PFSK-1 (cell line): ENCODE results near the gene PERCC1.

Experiments used
- POLR2AphosphoS5 ChIP-seq: IDR thresholded peaks from 2 replicates; pipeline ENCODE4 v1.6.1; 2012; ENCODE audit warnings: low read depth, mild to moderate bottlenecking, control low read depth, low read length, moderate library complexity
- SIN3A ChIP-seq: IDR thresholded peaks from 2 replicates; pipeline ENCODE4 v1.6.1; 2012; ENCODE audit warnings: mild to moderate bottlenecking, low read length, moderate library complexity, borderline replicate concordance; ENCODE audit not compliant: insufficient read depth
- TF ChIP-seq, protein P1 (sequence below), 2 experiments: IDR thresholded peaks; 2 replicates each; pipeline versions ENCODE4 v1.6.1 to v1.8.0; 2011 to 2012; ENCODE audit warnings: low read depth in 2 of 2, low read length in 2 of 2, control low read depth in 1 of 2, inconsistent platforms in 1 of 2, mild to moderate bottlenecking in 1 of 2, moderate library complexity in 1 of 2; ENCODE audit not compliant: insufficient read depth in 1 of 2

GRCh38 chr16:1397779-1398178 is 33.1 kb upstream of the PERCC1 start:
- no peak for TF ChIP-seq SIN3A
- no peak for TF ChIP-seq POLR2AphosphoS5
- TF ChIP-seq, protein P1, sequence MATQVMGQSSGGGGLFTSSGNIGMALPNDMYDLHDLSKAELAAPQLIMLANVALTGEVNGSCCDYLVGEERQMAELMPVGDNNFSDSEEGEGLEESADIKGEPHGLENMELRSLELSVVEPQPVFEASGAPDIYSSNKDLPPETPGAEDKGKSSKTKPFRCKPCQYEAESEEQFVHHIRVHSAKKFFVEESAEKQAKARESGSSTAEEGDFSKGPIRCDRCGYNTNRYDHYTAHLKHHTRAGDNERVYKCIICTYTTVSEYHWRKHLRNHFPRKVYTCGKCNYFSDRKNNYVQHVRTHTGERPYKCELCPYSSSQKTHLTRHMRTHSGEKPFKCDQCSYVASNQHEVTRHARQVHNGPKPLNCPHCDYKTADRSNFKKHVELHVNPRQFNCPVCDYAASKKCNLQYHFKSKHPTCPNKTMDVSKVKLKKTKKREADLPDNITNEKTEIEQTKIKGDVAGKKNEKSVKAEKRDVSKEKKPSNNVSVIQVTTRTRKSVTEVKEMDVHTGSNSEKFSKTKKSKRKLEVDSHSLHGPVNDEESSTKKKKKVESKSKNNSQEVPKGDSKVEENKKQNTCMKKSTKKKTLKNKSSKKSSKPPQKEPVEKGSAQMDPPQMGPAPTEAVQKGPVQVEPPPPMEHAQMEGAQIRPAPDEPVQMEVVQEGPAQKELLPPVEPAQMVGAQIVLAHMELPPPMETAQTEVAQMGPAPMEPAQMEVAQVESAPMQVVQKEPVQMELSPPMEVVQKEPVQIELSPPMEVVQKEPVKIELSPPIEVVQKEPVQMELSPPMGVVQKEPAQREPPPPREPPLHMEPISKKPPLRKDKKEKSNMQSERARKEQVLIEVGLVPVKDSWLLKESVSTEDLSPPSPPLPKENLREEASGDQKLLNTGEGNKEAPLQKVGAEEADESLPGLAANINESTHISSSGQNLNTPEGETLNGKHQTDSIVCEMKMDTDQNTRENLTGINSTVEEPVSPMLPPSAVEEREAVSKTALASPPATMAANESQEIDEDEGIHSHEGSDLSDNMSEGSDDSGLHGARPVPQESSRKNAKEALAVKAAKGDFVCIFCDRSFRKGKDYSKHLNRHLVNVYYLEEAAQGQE (IDR thresholded peaks at IDR 0.05; ENCODE audit: insufficient read depth in 1 of 2, low read depth in 2 of 2, low read length in 2 of 2), result no peak
